Measurements from ENCODE around the gene ST3GAL3.

GRCh38 chr1:43878440-43878839 is 171.1 kb downstream of the ST3GAL3 start:
- TF ChIP-seq POLR2A (IDR thresholded peaks at IDR 0.05; ENCODE audit: low read depth, low read length): no peak
- no peak for TF ChIP-seq CTCF (IDR thresholded peaks at IDR 0.05; ENCODE audit: extremely low read depth in 1 of 2, insufficient read depth in 1 of 2, low read depth in 1 of 2, low read length in 2 of 2)
- no peak for TF ChIP-seq MAX (IDR thresholded peaks at IDR 0.05; ENCODE audit: insufficient read depth, insufficient read length)
- TF ChIP-seq MYC (IDR thresholded peaks at IDR 0.05; ENCODE audit: low read depth, low read length): no peak
- no peak for TF ChIP-seq POLR2AphosphoS5 (IDR thresholded peaks at IDR 0.05; ENCODE audit: insufficient read depth, low read depth, low read length)
